Upper lobe of left lung (tissue), 6 donors: ENCODE results near the gene PNO1. TPM values are rescaled to one million over a fixed set of nuclear protein-coding genes. Genes with fewer than 3 reads are reported as not detected.
"Not testable (repeated sequence)": the region's sequence is repeated elsewhere in the genome, so short reads cannot be mapped to it uniquely, and the experiment has no call there.

ENCODE experiments used
- ATAC-seq, 2 donors: fragments of 200-7000 bp; cut with Tn5 transposase; one replicate each; pipeline ENCODE4 v1.9.1; 2022; ENCODE audit warnings: mild to moderate bottlenecking in 2 of 2, moderate library complexity in 2 of 2; ENCODE audit not compliant: low FRiP score in 2 of 2
- DNase-seq, 2 donors: peaks; one replicate each; pipeline ENCODE4 v3.0.0-alpha.2; 2019 to 2020
- H3K27ac ChIP-seq, 4 donors: fragments of 200-600 bp; sonication (generic); one replicate each; pipeline ENCODE4 v1.5.1; 2016 to 2019
- H3K27me3 ChIP-seq, 4 donors: fragments of 200-600 bp; sonication (generic); one replicate each; pipeline ENCODE4 v1.5.1; 2017 to 2019
- H3K36me3 ChIP-seq, 4 donors: fragments of 200-600 bp; sonication (generic); one replicate each; pipeline ENCODE4 v1.5.1; 2016 to 2019
- H3K4me1 ChIP-seq, 4 donors: fragments of 200-600 bp; sonication (generic); one replicate each; pipeline ENCODE4 v1.5.1; 2018 to 2019
- H3K4me3 ChIP-seq, 4 donors: fragments of 200-600 bp; sonication (generic); one replicate each; pipeline ENCODE4 v1.5.1; 2017 to 2019; ENCODE audit warnings: mild to moderate bottlenecking in 2 of 4, moderate library complexity in 1 of 4
- H3K9me3 ChIP-seq, 4 donors: fragments of 200-600 bp; sonication (generic); one replicate each; pipeline ENCODE4 v1.5.1; 2018 to 2019
- EP300 ChIP-seq, 4 donors: sonication (generic); formaldehyde crosslinking; IDR thresholded peaks; one replicate each; pipeline ENCODE4 v1.5.1; 2017; ENCODE audit warnings: antibody characterized with exemption in 4 of 4, control low read depth in 2 of 4
- POLR2A ChIP-seq, 4 donors: fragments of 450-650 bp; IDR thresholded peaks; one replicate each; pipeline ENCODE4 v1.5.1; 2016 to 2017; ENCODE audit warnings: antibody characterized with exemption in 4 of 4, mild to moderate bottlenecking in 2 of 4
- POLR2AphosphoS5 ChIP-seq, 2 donors: sonication (generic); formaldehyde crosslinking; IDR thresholded peaks; one replicate each; pipeline ENCODE4 v1.5.1; 2017; ENCODE audit warnings: antibody characterized with exemption in 2 of 2
- WGBS, 2 donors: methylation state at CpG; one replicate each; pipeline ENCODE4 v1.1.5; 2017 to 2018; 5-methylcytosine and 5-hydroxymethylcytosine counted together
- total RNA-seq, 6 donors: library from RNA; depleted of rRNA in 4 of 6; stranded (reverse); fragments of >200 nt in 4 of 6; gene quantifications; one replicate each; pipeline versions ENCODE4 v1.1.0 to v1.2.1, GENCODE V29; 2016 to 2021
- TF ChIP-seq, protein P1 (sequence below), 6 experiments: fragments of 450-650 bp in 4 of 6; fragments of 200-600 bp in 2 of 6; sonication (generic) in 2 of 6; IDR thresholded peaks; one replicate each; pipeline ENCODE4 v1.5.1; 2016 to 2019; ENCODE audit warnings: antibody characterized with exemption in 6 of 6
- donor health status: DM: no; HTN: no; CAD: no; lungs with moderate emphysema.
- donor health status: DM: no; HTN: yes; CAD: no; lungs with severe emphysema.

The PNO1 gene
- total RNA-seq, 6 donors from 2014 or later, result 7.2 to 28.1 (median 13.6) TPM

DNA sequence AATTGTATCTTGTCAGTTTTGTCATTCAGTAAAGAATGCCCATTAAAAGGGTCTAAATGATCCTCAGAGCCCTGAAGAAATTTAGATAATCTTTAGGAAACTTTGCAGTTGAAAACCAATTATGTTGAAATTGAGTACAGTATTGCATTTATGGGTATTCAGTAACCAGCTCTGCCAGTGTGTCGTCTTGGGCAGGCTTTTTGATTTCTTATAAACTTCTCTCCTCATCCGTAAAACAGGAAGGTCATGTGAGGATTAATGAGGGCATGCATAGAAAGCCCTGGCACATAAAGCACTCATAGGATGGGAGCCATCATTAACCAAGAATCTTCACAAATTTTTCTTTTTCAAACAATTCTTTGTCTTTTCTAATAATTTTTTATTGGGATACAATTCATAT lies 14.8 kb downstream of the PNO1 start:
- Histone ChIP-seq H3K27ac (no peak overlapping the region), H3K27me3 (no peaks in the 10 kb centered on the region), H3K4me1 (no peaks in the 10 kb centered on the region), H3K9me3 (no peaks in the 10 kb centered on the region), H3K4me3 (no peak overlapping the region), H3K36me3 (peaks cover 0 to 49% (median 10%) of the 10 kb centered on the region in 4 donors)
- 46 to 65% methylated on average over 2 of the region's 2 CpGs for whole genome bisulfite sequencing, 2 donors
- TF ChIP-seq POLR2A (IDR thresholded peaks at IDR 0.05), result no peak
- no peak for TF ChIP-seq POLR2AphosphoS5 (IDR thresholded peaks at IDR 0.05)
- TF ChIP-seq, protein P1, sequence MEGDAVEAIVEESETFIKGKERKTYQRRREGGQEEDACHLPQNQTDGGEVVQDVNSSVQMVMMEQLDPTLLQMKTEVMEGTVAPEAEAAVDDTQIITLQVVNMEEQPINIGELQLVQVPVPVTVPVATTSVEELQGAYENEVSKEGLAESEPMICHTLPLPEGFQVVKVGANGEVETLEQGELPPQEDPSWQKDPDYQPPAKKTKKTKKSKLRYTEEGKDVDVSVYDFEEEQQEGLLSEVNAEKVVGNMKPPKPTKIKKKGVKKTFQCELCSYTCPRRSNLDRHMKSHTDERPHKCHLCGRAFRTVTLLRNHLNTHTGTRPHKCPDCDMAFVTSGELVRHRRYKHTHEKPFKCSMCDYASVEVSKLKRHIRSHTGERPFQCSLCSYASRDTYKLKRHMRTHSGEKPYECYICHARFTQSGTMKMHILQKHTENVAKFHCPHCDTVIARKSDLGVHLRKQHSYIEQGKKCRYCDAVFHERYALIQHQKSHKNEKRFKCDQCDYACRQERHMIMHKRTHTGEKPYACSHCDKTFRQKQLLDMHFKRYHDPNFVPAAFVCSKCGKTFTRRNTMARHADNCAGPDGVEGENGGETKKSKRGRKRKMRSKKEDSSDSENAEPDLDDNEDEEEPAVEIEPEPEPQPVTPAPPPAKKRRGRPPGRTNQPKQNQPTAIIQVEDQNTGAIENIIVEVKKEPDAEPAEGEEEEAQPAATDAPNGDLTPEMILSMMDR (IDR thresholded peaks at IDR 0.05), result no peak
- no peak for TF ChIP-seq EP300 (IDR thresholded peaks at IDR 0.05)
- DNase-seq (no peak), ATAC-seq (no peak)

GRCh38 chr2:68172990-68173700 lies 15.5 kb downstream of the PNO1 start:
- Histone ChIP-seq H3K4me3 (no peak overlapping the region), H3K9me3 (no peaks in the 10 kb centered on the region), H3K4me1 (no peaks in the 10 kb centered on the region), H3K27ac (no peak overlapping the region), H3K36me3 (peaks cover 0 to 47% (median 9%) of the 10 kb centered on the region in 4 donors), H3K27me3 (no peaks in the 10 kb centered on the region)
- TF ChIP-seq POLR2AphosphoS5 (IDR thresholded peaks at IDR 0.05), result no peak
- TF ChIP-seq POLR2A (IDR thresholded peaks at IDR 0.05), result no peak
- TF ChIP-seq EP300 (IDR thresholded peaks at IDR 0.05), result no peak
- TF ChIP-seq, protein P1 (IDR thresholded peaks at IDR 0.05), result no peak
- 70 to 74% methylated on average over 8 of the region's 8 CpGs for WGBS, 2 donors
- peak in 1 of 2 donors; percentile 43 for ATAC-seq
- no peak for DNase-seq

GRCh38 chr2:68175210-68175609 lies 17.5 kb downstream of the PNO1 start:
- not testable (repeated sequence) for ATAC-seq, DNase-seq, H3K4me3 ChIP-seq, H3K27ac ChIP-seq, H3K9me3 ChIP-seq, H3K4me1 ChIP-seq, H3K27me3 ChIP-seq
- 99 to 100% methylated on average over 4 of the region's 4 CpGs for WGBS, 2 donors
- H3K36me3 ChIP-seq, result peaks cover 0 to 41% (median 11%) of the 10 kb centered on the region in 4 donors

DNA sequence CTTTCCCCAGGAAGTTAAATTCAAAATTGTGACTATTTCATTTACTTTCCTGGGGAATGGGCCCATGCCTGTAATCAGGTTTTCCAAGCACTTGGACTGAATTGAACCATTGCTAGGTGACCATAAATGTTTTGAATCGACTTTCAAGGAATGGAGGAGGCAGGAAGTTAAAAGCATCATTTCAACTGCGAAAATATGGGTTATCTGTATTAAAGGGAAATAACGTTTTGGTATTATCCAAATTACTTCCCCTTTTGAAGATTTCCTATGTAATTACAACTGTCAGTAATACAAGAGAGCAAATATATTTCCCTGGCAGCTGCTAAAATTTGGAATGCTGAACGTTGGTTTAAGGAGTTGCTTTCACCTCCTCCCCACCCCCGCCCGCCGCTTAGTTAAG lies 19.0 kb downstream of the PNO1 start:
- no peaks in the 10 kb centered on the region for H3K9me3 ChIP-seq
- ATAC-seq (no peak), DNase-seq (no peak)
- no peak overlapping the region for H3K4me3 ChIP-seq
- peaks cover 0 to 46% (median 11%) of the 10 kb centered on the region in 4 donors for H3K36me3 ChIP-seq
- H3K27me3 ChIP-seq, result no peaks in the 10 kb centered on the region
- peaks cover 0 to 8% (median 0%) of the 10 kb centered on the region in 4 donors for H3K4me1 ChIP-seq
- TF ChIP-seq, protein P1 (IDR thresholded peaks at IDR 0.05), result no peak
- TF ChIP-seq EP300 (IDR thresholded peaks at IDR 0.05) (no peak), POLR2AphosphoS5 (IDR thresholded peaks at IDR 0.05) (no peak), POLR2A (IDR thresholded peaks at IDR 0.05) (no peak)
- no peak overlapping the region for H3K27ac ChIP-seq
- 75 to 78% methylated on average over 7 of the region's 7 CpGs for WGBS, 2 donors

DNA sequence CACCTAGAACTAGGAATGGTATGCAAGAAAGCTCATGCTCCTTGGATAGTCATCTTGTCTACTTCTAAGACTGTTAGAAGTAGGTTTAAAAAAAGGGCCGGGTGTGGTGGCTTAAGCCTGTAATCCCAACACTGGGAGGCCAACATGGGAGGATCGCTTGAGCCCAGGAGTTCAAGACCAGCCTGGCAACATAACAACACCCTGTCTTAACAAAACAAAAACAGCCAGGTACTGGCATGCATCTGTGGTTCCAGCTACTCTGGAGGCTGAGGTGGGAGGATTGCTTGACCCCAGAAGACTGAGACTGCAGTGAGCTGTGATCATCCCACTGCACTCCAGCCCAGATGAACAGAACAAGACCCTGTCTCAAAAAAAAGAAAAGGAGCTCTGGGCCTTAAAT lies 19.9 kb downstream of the PNO1 start:
- H3K9me3 ChIP-seq, result no peaks in the 10 kb centered on the region
- WGBS, 2 donors, result 50 to 78% methylated on average over 2 of the region's 2 CpGs
- no peak for DNase-seq
- no peak for TF ChIP-seq POLR2A (IDR thresholded peaks at IDR 0.05)
- TF ChIP-seq, protein P1 (IDR thresholded peaks at IDR 0.05), result no peak
- TF ChIP-seq POLR2AphosphoS5 (IDR thresholded peaks at IDR 0.05), result no peak
- no peak for TF ChIP-seq EP300 (IDR thresholded peaks at IDR 0.05)
- peaks cover 0 to 8% (median 0%) of the 10 kb centered on the region in 4 donors for H3K4me1 ChIP-seq
- no peak overlapping the region for H3K4me3 ChIP-seq
- no peak overlapping the region for H3K27ac ChIP-seq
- H3K27me3 ChIP-seq, result no peaks in the 10 kb centered on the region
- peaks cover 0 to 46% (median 11%) of the 10 kb centered on the region in 4 donors for H3K36me3 ChIP-seq
- ATAC-seq, result no peak
